22Rv1 (cell line): ENCODE results near the gene PIK3R5.

Source experiments
- ZFX ChIP-seq: fragments of 450-650 bp; IDR thresholded peaks from 2 replicates; pipeline ENCODE4 v1.6.1; 2017; ENCODE audit warnings: antibody characterized with exemption, borderline replicate concordance
- TF ChIP-seq, protein P1 (sequence below): fragments of 450-650 bp; IDR thresholded peaks from 2 replicates; pipeline ENCODE4 v1.5.1; 2017; ENCODE audit warnings: mild to moderate bottlenecking

DNA sequence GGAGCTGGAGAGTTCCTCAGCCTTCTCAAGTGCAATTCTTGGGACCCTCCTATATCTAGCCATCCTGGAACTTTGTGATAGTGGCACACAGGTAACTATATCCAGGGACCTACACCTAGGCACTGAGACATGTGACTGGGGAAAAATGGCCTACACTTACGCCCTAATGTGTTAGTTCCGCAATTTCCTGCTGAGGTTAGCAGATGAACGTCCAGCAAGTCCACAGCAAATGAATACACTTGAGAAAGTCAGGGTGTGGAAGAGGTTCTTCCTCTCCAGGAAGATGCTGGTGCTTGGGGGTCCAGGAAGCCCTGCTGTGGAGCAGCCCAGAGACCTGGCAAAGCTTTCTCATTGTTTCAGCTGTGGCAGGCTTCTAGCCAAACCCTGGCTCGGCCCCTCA, 20.8 kb downstream of the PIK3R5 start:
- TF ChIP-seq, protein P1, sequence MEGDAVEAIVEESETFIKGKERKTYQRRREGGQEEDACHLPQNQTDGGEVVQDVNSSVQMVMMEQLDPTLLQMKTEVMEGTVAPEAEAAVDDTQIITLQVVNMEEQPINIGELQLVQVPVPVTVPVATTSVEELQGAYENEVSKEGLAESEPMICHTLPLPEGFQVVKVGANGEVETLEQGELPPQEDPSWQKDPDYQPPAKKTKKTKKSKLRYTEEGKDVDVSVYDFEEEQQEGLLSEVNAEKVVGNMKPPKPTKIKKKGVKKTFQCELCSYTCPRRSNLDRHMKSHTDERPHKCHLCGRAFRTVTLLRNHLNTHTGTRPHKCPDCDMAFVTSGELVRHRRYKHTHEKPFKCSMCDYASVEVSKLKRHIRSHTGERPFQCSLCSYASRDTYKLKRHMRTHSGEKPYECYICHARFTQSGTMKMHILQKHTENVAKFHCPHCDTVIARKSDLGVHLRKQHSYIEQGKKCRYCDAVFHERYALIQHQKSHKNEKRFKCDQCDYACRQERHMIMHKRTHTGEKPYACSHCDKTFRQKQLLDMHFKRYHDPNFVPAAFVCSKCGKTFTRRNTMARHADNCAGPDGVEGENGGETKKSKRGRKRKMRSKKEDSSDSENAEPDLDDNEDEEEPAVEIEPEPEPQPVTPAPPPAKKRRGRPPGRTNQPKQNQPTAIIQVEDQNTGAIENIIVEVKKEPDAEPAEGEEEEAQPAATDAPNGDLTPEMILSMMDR = no peak
- TF ChIP-seq ZFX = no peak
